ENCODE measurements around the gene RBM39.
A peak's percentile ranks its signal among the peaks of the same experiment; 100 is the strongest.

Gene RBM39

DNA sequence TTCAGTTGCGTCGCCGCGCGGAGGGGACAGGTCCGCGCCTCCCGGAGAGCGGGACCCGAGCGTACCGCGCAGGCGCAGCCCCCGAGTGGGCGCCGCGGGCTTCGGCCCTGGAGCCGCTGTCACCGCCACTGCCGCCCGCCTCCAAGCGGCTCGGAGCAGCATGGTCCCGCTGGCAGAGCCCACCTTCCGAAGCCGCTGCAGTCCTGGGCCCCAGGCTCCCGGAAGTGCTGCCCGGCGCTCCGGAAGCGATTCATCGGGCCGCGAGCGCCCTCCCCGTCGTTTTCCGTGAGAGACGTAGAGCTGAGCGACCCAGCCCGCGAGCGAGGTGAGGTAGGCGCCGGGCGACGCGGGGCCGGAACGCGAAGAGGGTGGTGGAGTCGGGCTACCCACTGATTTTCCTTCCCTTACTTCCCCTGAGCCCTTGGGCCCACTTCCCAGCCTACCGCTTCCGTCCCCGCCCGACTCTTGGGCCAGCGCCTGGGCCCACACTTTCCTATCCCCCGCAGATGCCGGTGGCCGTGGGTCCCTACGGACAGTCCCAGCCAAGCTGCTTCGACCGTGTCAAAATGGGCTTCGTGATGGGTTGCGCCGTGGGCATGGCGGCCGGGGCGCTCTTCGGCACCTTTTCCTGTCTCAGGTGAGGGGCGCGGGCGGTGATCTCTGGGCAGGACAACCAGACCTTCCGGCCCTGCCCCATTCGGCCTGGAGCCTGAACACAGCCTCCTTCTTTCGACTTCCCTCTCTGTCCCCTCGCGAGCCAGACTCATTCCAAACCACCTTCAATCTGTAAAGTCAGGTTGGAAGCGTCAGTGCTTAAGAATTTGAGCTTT lies 42.7 kb downstream of the RBM39 start, which contains the start of the genes NFS1 and ROMO1:
Gene NFS1 (minus strand): TSS at position 226 of the 830 bp plus-strand sequence. CDS start 64 bp downstream, at position 162.
Gene ROMO1 (plus strand): TSS at position 279 of the 830 bp plus-strand sequence. CDS start 228 bp downstream, at position 507.
- Histone ChIP-seq H3K4me1 (ENCODE audit: low read length) (peaks cover 19% of the 10 kb centered on the region), H3K27ac (ENCODE audit: low read length) (peak within 1 kb of the TSS; percentile 64), H3K27me3 (ENCODE audit: low read depth, low read length) (no peaks in the 10 kb centered on the region), H3K4me2 (ENCODE audit: low read length) (peak within 1 kb of the TSS; percentile 72), H2AFZ (ENCODE audit: low read depth, low read length) (peak within 1 kb of the TSS; percentile 73), H3K4me3 (ENCODE audit: low read length) (peak within 1 kb of the TSS; percentile 80), H3K36me3 (replicated peaks; ENCODE audit: low read depth, low read length) (peaks cover 29% of the 10 kb centered on the region), H3K9ac (ENCODE audit: low read length) (peak within 1 kb of the TSS; percentile 82), H3K9me3 (ENCODE audit: insufficient read depth, low read length) (no peaks in the 10 kb centered on the region), H4K20me1 (ENCODE audit: insufficient read depth, low read length) (peaks cover 13% of the 10 kb centered on the region), H3K79me2 (ENCODE audit: low read length) (peaks cover 40% of the 10 kb centered on the region)
- TF ChIP-seq, protein P1, sequence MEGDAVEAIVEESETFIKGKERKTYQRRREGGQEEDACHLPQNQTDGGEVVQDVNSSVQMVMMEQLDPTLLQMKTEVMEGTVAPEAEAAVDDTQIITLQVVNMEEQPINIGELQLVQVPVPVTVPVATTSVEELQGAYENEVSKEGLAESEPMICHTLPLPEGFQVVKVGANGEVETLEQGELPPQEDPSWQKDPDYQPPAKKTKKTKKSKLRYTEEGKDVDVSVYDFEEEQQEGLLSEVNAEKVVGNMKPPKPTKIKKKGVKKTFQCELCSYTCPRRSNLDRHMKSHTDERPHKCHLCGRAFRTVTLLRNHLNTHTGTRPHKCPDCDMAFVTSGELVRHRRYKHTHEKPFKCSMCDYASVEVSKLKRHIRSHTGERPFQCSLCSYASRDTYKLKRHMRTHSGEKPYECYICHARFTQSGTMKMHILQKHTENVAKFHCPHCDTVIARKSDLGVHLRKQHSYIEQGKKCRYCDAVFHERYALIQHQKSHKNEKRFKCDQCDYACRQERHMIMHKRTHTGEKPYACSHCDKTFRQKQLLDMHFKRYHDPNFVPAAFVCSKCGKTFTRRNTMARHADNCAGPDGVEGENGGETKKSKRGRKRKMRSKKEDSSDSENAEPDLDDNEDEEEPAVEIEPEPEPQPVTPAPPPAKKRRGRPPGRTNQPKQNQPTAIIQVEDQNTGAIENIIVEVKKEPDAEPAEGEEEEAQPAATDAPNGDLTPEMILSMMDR (IDR thresholded peaks at IDR 0.05; ENCODE audit: low read depth, low read length) = peak; percentile 31
- TF ChIP-seq EZH2phosphoT487 (IDR thresholded peaks at IDR 0.05; ENCODE audit: low read depth) = no peak

DNA sequence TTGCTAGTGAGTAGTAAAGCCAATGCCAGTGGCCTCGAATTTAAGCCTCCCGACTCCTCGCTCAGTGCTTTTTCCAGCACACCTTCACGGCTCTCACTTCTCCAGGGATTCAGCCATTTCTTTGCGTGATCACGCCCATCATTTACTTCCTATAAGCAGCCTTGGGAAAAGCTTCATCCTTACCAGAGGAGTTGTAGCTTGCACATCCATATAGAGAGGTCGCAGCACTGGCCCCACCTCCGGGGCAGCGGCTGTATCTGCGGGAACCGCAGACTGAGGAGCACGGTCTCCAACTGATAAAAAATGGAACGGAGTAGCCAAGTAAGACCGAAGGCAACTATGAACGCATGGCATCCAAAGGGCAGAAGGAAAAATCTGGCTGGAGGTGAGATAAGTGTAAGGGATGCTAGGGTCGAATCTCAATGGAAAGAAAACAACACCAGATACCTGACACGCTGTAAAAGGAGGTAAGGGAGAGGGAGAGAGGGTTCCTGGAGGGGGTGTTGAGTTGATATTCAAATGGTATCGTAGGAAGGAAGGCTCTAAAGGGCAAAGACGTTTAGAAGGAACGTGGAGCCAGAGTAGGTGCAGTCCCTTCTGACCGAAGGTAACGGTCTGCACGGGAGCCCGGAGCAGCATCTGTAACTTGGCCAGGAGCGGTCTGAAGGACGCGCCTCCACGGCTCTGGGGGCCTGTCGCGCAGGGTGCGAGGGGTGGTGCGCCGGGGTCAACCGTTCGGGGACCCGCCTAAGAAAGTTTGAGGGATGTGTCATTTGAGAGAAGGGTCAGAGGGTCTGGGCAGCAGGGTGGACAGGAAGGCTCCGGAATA lies 43.5 kb downstream of the RBM39 start:
- Histone ChIP-seq H3K9ac (ENCODE audit: low read length) (peak overlapping the region; percentile 82), H3K79me2 (ENCODE audit: low read length) (peaks cover 40% of the 10 kb centered on the region), H3K4me2 (ENCODE audit: low read length) (peak overlapping the region; percentile 72), H3K27me3 (ENCODE audit: low read depth, low read length) (no peaks in the 10 kb centered on the region), H3K27ac (ENCODE audit: low read length) (peak overlapping the region; percentile 64; the same call in 1 of the 2 replicates), H4K20me1 (ENCODE audit: insufficient read depth, low read length) (0 out of 2 replicates have a peak, but pooled peaks cover 6% of the 10 kb centered on the region), H3K36me3 (replicated peaks; ENCODE audit: low read depth, low read length) (peaks cover 26% of the 10 kb centered on the region), H3K4me1 (ENCODE audit: low read length) (peaks cover 19% of the 10 kb centered on the region), H3K9me3 (ENCODE audit: insufficient read depth, low read length) (no peaks in the 10 kb centered on the region), H3K4me3 (ENCODE audit: low read length) (peak overlapping the region; percentile 80), H2AFZ (ENCODE audit: low read depth, low read length) (peak overlapping the region; percentile 41)
- TF ChIP-seq, protein P1 (IDR thresholded peaks at IDR 0.05; ENCODE audit: low read depth, low read length) = no peak
- TF ChIP-seq EZH2phosphoT487 (IDR thresholded peaks at IDR 0.05; ENCODE audit: low read depth) = no peak

DNA sequence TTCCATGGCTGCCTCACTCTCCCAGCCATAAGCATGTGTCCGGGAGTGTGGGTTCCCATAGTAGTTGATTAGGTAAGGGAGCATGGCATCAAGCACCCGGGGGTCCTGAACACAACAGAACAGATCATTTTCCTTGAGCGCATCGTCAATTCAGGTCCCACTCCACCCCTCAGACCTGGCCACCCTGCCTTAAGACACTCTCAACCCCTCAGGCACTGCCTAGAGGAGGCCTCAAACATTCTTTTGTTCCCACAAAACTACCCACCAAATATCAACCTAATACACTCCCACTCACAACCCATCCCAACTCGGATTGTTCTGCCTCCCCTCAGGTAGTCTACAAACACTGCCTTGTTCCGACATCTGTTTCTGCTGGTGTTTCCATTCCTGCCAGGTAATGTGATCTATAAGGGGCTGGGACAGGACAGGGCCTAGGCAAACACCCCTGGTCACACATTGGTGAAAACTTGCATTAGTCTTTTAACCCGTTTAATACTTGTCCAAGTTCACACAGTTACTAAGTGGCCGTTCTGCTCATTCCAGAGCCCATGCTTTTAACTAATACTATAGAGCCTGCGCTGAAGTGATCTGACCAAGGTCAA lies 44.3 kb downstream of the RBM39 start:
- TF ChIP-seq, protein P1 (IDR thresholded peaks at IDR 0.05; ENCODE audit: low read depth, low read length) = no peak
- TF ChIP-seq EZH2phosphoT487 (IDR thresholded peaks at IDR 0.05; ENCODE audit: low read depth) = no peak
- Histone ChIP-seq H3K27me3 (ENCODE audit: low read depth, low read length) (no peaks in the 10 kb centered on the region), H4K20me1 (ENCODE audit: insufficient read depth, low read length) (0 out of 2 replicates have a peak, but pooled peaks cover 6% of the 10 kb centered on the region), H3K4me1 (ENCODE audit: low read length) (peaks cover 19% of the 10 kb centered on the region), H3K9me3 (ENCODE audit: insufficient read depth, low read length) (no peaks in the 10 kb centered on the region), H3K4me2 (ENCODE audit: low read length) (peak overlapping the region; percentile 72), H3K79me2 (ENCODE audit: low read length) (peaks cover 40% of the 10 kb centered on the region), H2AFZ (ENCODE audit: low read depth, low read length) (no peak overlapping the region), H3K4me3 (ENCODE audit: low read length) (peak overlapping the region; percentile 80), H3K9ac (ENCODE audit: low read length) (no peak overlapping the region; the same call in 1 of the 2 replicates), H3K27ac (ENCODE audit: low read length) (no peak overlapping the region), H3K36me3 (replicated peaks; ENCODE audit: low read depth, low read length) (peaks cover 21% of the 10 kb centered on the region)
